ENCODE data around the gene CBX6. TPM values are rescaled to one million over a fixed set of nuclear protein-coding genes. Genes with fewer than 3 reads are reported as not detected.
"Not testable (repeated sequence)": the region's sequence is repeated elsewhere in the genome, so short reads cannot be mapped to it uniquely, and the experiment has no call there.

Gene CBX6
- total RNA-seq, 1 experiment from 2014 or later: 140 TPM

DNA sequence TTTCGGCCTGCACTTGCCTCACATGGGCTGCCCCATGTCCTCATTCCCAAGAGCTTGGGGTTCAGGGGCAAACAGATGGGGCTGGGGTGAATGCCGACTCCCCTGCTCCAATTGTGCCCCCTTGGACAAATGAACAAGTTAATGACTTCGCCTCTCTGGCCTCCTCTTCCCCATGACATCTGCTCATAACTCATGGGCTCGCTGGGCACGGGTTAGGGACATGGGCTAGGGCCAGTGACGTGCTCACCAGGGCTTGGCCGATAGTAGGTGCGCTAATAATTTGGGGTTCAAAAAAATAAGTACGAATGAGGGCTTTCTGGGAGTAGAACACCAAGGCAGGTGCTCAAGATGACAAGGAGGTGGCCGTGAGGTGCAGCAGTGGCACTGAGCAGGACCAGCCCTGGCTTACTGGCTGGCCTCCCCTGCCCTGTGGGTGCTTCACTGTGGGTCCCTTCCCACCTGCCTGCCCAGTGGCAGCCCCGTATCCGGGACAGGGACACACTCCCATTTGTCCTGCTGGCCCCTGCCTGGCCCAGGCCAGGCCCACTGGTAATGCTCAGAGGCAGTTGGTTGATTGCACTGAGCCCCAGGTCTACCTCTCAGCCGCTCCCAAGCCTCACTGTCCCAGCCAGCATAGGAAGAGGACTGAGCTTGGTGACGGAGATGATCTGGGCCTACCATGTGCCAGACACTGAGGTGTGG, 12.3 kb downstream of the CBX6 start:
- Mint-ChIP-seq H3K4me3 (ENCODE audit: low read depth, unreplicated experiment) (no peak overlapping the region), H3K4me1 (ENCODE audit: low read depth, unreplicated experiment) (peaks cover 14% of the 10 kb centered on the region), H3K36me3 (ENCODE audit: insufficient read depth, unreplicated experiment) (peaks cover 48% of the 10 kb centered on the region), H3K27ac (ENCODE audit: unreplicated experiment) (peak overlapping the region; percentile 56), H3K27me3 (ENCODE audit: unreplicated experiment) (no peaks in the 10 kb centered on the region), H3K9me3 (ENCODE audit: low read depth, unreplicated experiment) (no peaks in the 10 kb centered on the region)
- no TSS peak for BruUV-seq (replicated peaks)
- intact Hi-C loops (cut with micrococcal nuclease; ENCODE audit: unreplicated experiment): loop anchor here (10.0 kb wide), 1 partner anchor 95 kb away; no protein-coding TSS in a partner anchor
- DNase-seq: no peak
- CTCF ChIA-PET: no interaction called here
- TF ChIP-seq, protein P1, sequence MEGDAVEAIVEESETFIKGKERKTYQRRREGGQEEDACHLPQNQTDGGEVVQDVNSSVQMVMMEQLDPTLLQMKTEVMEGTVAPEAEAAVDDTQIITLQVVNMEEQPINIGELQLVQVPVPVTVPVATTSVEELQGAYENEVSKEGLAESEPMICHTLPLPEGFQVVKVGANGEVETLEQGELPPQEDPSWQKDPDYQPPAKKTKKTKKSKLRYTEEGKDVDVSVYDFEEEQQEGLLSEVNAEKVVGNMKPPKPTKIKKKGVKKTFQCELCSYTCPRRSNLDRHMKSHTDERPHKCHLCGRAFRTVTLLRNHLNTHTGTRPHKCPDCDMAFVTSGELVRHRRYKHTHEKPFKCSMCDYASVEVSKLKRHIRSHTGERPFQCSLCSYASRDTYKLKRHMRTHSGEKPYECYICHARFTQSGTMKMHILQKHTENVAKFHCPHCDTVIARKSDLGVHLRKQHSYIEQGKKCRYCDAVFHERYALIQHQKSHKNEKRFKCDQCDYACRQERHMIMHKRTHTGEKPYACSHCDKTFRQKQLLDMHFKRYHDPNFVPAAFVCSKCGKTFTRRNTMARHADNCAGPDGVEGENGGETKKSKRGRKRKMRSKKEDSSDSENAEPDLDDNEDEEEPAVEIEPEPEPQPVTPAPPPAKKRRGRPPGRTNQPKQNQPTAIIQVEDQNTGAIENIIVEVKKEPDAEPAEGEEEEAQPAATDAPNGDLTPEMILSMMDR (IDR thresholded peaks at IDR 0.05; ENCODE audit: unreplicated experiment): no peak

- TF ChIP-seq, protein P1 (IDR thresholded peaks at IDR 0.05; ENCODE audit: unreplicated experiment): no peak
- intact Hi-C loops (cut with micrococcal nuclease; ENCODE audit: unreplicated experiment): loop anchor here (10.0 kb wide), 1 partner anchor 94 kb away; no protein-coding TSS in a partner anchor
- CTCF ChIA-PET: no interaction called here
- Mint-ChIP-seq H3K36me3 (ENCODE audit: insufficient read depth, unreplicated experiment) (peaks cover 38% of the 10 kb centered on the region), H3K4me3 (ENCODE audit: low read depth, unreplicated experiment) (no peak overlapping the region), H3K9me3 (ENCODE audit: low read depth, unreplicated experiment) (no peaks in the 10 kb centered on the region), H3K27ac (ENCODE audit: unreplicated experiment) (no peak overlapping the region), H3K27me3 (ENCODE audit: unreplicated experiment) (no peaks in the 10 kb centered on the region), H3K4me1 (ENCODE audit: low read depth, unreplicated experiment) (peaks cover 14% of the 10 kb centered on the region)
- no TSS peak for BruUV-seq (replicated peaks)
- no peak for DNase-seq
Observed at GRCh38 chr22:38858492-38858891, 13.5 kb downstream of the CBX6 start.

- DNase-seq; H3K27ac Mint-ChIP-seq (ENCODE audit: unreplicated experiment); H3K9me3 Mint-ChIP-seq (ENCODE audit: low read depth, unreplicated experiment); H3K4me3 Mint-ChIP-seq (ENCODE audit: low read depth, unreplicated experiment); H3K4me1 Mint-ChIP-seq (ENCODE audit: low read depth, unreplicated experiment); BruUV-seq (replicated peaks); H3K36me3 Mint-ChIP-seq (ENCODE audit: insufficient read depth, unreplicated experiment): not testable (repeated sequence)
- H3K27me3 Mint-ChIP-seq (ENCODE audit: unreplicated experiment): peaks cover 29% of the 10 kb centered on the region
- CTCF ChIA-PET: interaction anchor here (1.0 kb wide), 1 partner anchor 85 kb away, joined by 5 read pairs; no protein-coding TSS in a partner anchor
- intact Hi-C loops (cut with micrococcal nuclease; ENCODE audit: unreplicated experiment): loop anchor here (10.0 kb wide), 1 partner anchor 90 kb away; no protein-coding TSS in a partner anchor
Observed at GRCh38 chr22:38854476-38854875, 17.5 kb downstream of the CBX6 start.

DNA sequence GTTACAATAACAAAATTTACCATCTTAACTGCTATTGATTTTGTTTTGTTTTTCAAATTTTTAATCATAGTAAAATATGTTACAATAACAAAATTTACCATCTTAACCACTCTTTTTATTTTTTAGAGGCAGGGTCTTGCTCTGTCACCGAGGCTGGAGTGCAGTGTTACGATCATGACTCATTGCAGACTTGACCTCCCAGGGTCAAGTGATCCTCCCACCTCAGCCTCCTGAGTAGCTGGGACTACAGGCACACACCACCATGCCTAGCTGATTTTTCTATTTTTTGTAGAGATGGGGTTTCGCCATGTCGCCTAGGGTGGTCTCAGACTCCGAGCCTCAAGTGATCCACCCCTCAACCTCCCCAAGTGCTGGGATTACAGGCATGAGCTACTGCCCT, 18.1 kb downstream of the CBX6 start:
- not testable (repeated sequence) for DNase-seq; H3K4me3 Mint-ChIP-seq (ENCODE audit: low read depth, unreplicated experiment); BruUV-seq (replicated peaks); H3K36me3 Mint-ChIP-seq (ENCODE audit: insufficient read depth, unreplicated experiment); H3K9me3 Mint-ChIP-seq (ENCODE audit: low read depth, unreplicated experiment); H3K27ac Mint-ChIP-seq (ENCODE audit: unreplicated experiment); H3K4me1 Mint-ChIP-seq (ENCODE audit: low read depth, unreplicated experiment)
- CTCF ChIA-PET: interaction anchor here (1.0 kb wide), 1 partner anchor 85 kb away, joined by 5 read pairs; no protein-coding TSS in a partner anchor
- H3K27me3 Mint-ChIP-seq (ENCODE audit: unreplicated experiment): peaks cover 35% of the 10 kb centered on the region
- intact Hi-C loops (cut with micrococcal nuclease; ENCODE audit: unreplicated experiment): loop anchor here (10.0 kb wide), 1 partner anchor 89 kb away; no protein-coding TSS in a partner anchor

DNA sequence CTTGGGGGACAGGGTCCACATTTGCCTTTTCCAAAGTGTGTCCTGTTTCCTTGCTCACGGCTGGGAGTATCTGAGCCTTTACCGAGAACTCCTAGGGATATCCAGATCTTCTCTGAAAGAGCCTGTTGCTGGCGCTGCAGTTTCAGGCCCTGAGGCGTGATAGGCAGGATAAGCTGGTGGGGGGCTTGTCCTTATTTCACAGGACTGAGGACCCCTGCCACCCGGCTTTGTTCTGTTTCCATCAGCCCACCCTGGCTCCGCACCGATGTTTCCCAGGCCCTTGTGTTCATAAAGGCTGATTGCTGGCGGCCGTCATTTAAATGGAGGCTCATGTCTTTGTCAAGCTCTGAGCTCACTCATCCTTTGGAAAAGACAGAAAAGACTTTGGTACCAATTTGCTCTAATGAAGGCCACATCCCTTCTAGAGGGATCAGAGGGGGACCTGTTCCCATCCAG, 18.8 kb downstream of the CBX6 start:
- no peaks in the 10 kb centered on the region for H3K36me3 Mint-ChIP-seq (ENCODE audit: insufficient read depth, unreplicated experiment)
- intact Hi-C loops (cut with micrococcal nuclease; ENCODE audit: unreplicated experiment): loop anchor here (10.0 kb wide), 1 partner anchor 88 kb away; no protein-coding TSS in a partner anchor
- TF ChIP-seq, protein P1 (IDR thresholded peaks at IDR 0.05; ENCODE audit: unreplicated experiment): no peak
- no TSS peak for BruUV-seq (replicated peaks)
- no peak for DNase-seq
- no peak overlapping the region for H3K4me3 Mint-ChIP-seq (ENCODE audit: low read depth, unreplicated experiment)
- H3K4me1 Mint-ChIP-seq (ENCODE audit: low read depth, unreplicated experiment): peaks cover 6% of the 10 kb centered on the region
- H3K27ac Mint-ChIP-seq (ENCODE audit: unreplicated experiment): no peak overlapping the region
- no peaks in the 10 kb centered on the region for H3K9me3 Mint-ChIP-seq (ENCODE audit: low read depth, unreplicated experiment)
- CTCF ChIA-PET: interaction anchor here (0.6 to 1.1 kb wide), 2 partner anchors 32 to 84 kb away, joined by 3 to 4 read pairs; no protein-coding TSS in a partner anchor
- peaks cover 42% of the 10 kb centered on the region for H3K27me3 Mint-ChIP-seq (ENCODE audit: unreplicated experiment)
